B cell (primary cell): Measurements from ENCODE around the gene RILPL1. TPM values are rescaled to one million over a fixed set of nuclear protein-coding genes. Genes with fewer than 3 reads are reported as not detected.
"Not testable (repeated sequence)": the region's sequence is repeated elsewhere in the genome, so short reads cannot be mapped to it uniquely, and the experiment has no call there.

ENCODE experiments used
- ATAC-seq: fragments of 200-7000 bp; cut with Tn5 transposase; one replicate; pipeline ENCODE4 v1.10.0; 2021; ENCODE audit warnings: low read depth, mild to moderate bottlenecking, moderate number of reproducible peaks, moderate library complexity
- CTCF ChIA-PET: fragments of 350-600 bp; sonication (Branson Sonifier 250); formaldehyde crosslinking; loops from one replicate; lab custom pipeline; 2021; ENCODE audit warnings: antibody characterized with exemption, inconsistent platforms; lab: Charles Lee
- POLR2A ChIA-PET: fragments of 350-600 bp; sonication (Branson Sonifier 250); formaldehyde crosslinking; loops from one replicate; lab custom pipeline; 2021; ENCODE audit warnings: antibody characterized with exemption; lab: Charles Lee
- DNase-seq: peaks from one replicate; pipeline ENCODE4 v3.0.0; 2013
- H2AFZ ChIP-seq: 2 replicates; pipeline ENCODE4 v1.6.1; 2012; ENCODE audit warnings: mild to moderate bottlenecking, low read depth, low read length; ENCODE audit not compliant: insufficient read depth, poor library complexity, severe bottlenecking
- H3K27ac ChIP-seq, 2 donors: 1 replicate in 1 of 2; 2 replicates in 1 of 2; pipeline ENCODE4 v1.5.1; 2012 to 2013; ENCODE audit warnings: low read length in 2 of 2, mild to moderate bottlenecking in 2 of 2, moderate library complexity in 1 of 2
- H3K27me3 ChIP-seq, 4 experiments: fragments of 200-600 bp in 1 of 4; sonication (generic) in 1 of 4; replicated peaks in 1 of 4; 1 replicate in 2 of 4; 2 replicates in 2 of 4; pipeline versions ENCODE4 v1.6.1 to v1.7.0; 2013 to 2016; ENCODE audit warnings: low read length in 3 of 4, mild to moderate bottlenecking in 2 of 4, mixed read lengths in 1 of 4, moderate library complexity in 1 of 4; ENCODE audit not compliant: insufficient read depth in 4 of 4, control insufficient read depth in 3 of 4; ENCODE audit errors: control extremely low read depth in 1 of 4
- H3K36me3 ChIP-seq, 2 experiments: replicated peaks in 1 of 2; 1 replicate in 1 of 2; 2 replicates in 1 of 2; pipeline versions ENCODE4 v1.6.1 to v1.7.1; 2013; ENCODE audit warnings: low read length in 1 of 2; ENCODE audit not compliant: insufficient read depth in 2 of 2, control insufficient read depth in 1 of 2; ENCODE audit errors: control extremely low read depth in 1 of 2, extremely low read depth in 1 of 2
- H3K4me1 ChIP-seq, 2 donors: fragments of 200-600 bp in 1 of 2; sonication (generic) in 1 of 2; 1 replicate in 1 of 2; 2 replicates in 1 of 2; pipeline versions ENCODE4 v1.5.1 to v1.6.1; 2013 to 2017; ENCODE audit warnings: low read length in 2 of 2; ENCODE audit not compliant: control insufficient read depth in 2 of 2, insufficient read depth in 2 of 2
- H3K4me2 ChIP-seq: replicated peaks from 2 replicates; pipeline ENCODE3; 2012; ENCODE audit warnings: mild to moderate bottlenecking, low read depth, low read length; ENCODE audit not compliant: poor library complexity, severe bottlenecking
- H3K4me3 ChIP-seq, 5 experiments: fragments of 200-600 bp in 1 of 5; sonication (generic) in 1 of 5; 1 replicate in 3 of 5; 2 replicates in 2 of 5; pipeline versions ENCODE4 v1.5.1 to v1.7.0; 2011 to 2016; ENCODE audit warnings: low read length in 4 of 5, mild to moderate bottlenecking in 4 of 5, low read depth in 2 of 5, control low read depth in 1 of 5, moderate library complexity in 1 of 5; ENCODE audit not compliant: insufficient read depth in 1 of 5; ENCODE audit errors: control extremely low read depth in 1 of 5, extremely low read depth in 1 of 5
- H3K79me2 ChIP-seq: fragments of 200-600 bp; sonication (generic); one replicate; pipeline ENCODE4 v1.6.0; 2016; ENCODE audit warnings: low read length; ENCODE audit not compliant: control insufficient read depth, insufficient read depth
- H3K9ac ChIP-seq: fragments of 200-600 bp; sonication (generic); 2 replicates; pipeline ENCODE4 v1.6.1; 2017; ENCODE audit warnings: mild to moderate bottlenecking, low read length, moderate library complexity
- H3K9me3 ChIP-seq, 3 donors: one replicate each; pipeline versions ENCODE4 v1.6.1 to v1.7.1; 2013; ENCODE audit warnings: low read length in 2 of 3; ENCODE audit not compliant: control insufficient read depth in 2 of 3, insufficient read depth in 1 of 3; ENCODE audit errors: control extremely low read depth in 1 of 3
- H4K20me1 ChIP-seq: 2 replicates; pipeline ENCODE4 v1.6.0; 2012; ENCODE audit warnings: mild to moderate bottlenecking, low read length; ENCODE audit not compliant: insufficient read depth, control insufficient read depth, poor library complexity, severe bottlenecking
- H3K27ac Mint-ChIP-seq: one replicate; pipeline ENCODE4 v1.8.0; 2021; ENCODE audit warnings: mixed read lengths
- H3K27me3 Mint-ChIP-seq: one replicate; pipeline ENCODE4 v1.8.0; 2021; ENCODE audit warnings: mixed read lengths
- H3K4me1 Mint-ChIP-seq: one replicate; pipeline ENCODE4 v1.8.0; 2021; ENCODE audit warnings: mixed read lengths
- H3K4me3 Mint-ChIP-seq: one replicate; pipeline ENCODE4 v1.8.0; 2021; ENCODE audit warnings: mixed read lengths
- H3K9me3 Mint-ChIP-seq: one replicate; pipeline ENCODE4 v1.8.0; 2022; ENCODE audit warnings: mixed read lengths; ENCODE audit not compliant: insufficient read depth
- WGBS: methylation state at CpG from one replicate; pipeline ENCODE4 v1.1.5; 2013; ENCODE audit warnings: missing lambda C conversion rate; ENCODE audit not compliant: insufficient coverage; 5-methylcytosine and 5-hydroxymethylcytosine counted together
- intact Hi-C: fragments of 100-400 bp; cut with micrococcal nuclease; formaldehyde crosslinking; loops from one replicate; pipeline ENCODE4 v1.10.0; 2022
- polyA plus RNA-seq: library from polyadenylated mRNA; depleted of rRNA; stranded (reverse); fragments of >200 nt; gene quantifications from 2 replicates; pipeline ENCODE4 v1.2.3, GENCODE V29; 2012
- total RNA-seq, 2 donors: library from RNA; stranded (reverse); fragments of 120-200 nt in 1 of 2; gene quantifications; 1 replicate in 1 of 2; 2 replicates in 1 of 2; pipeline versions ENCODE4 v1.2.3 to v1.2.4, GENCODE V29; 2013 to 2022

RILPL1 gene
- total and polyA plus RNA-seq, 2 donors (not counting 1 experiment from before 2014, with no cell fraction given): 2.6 to 2.8 TPM

DNA sequence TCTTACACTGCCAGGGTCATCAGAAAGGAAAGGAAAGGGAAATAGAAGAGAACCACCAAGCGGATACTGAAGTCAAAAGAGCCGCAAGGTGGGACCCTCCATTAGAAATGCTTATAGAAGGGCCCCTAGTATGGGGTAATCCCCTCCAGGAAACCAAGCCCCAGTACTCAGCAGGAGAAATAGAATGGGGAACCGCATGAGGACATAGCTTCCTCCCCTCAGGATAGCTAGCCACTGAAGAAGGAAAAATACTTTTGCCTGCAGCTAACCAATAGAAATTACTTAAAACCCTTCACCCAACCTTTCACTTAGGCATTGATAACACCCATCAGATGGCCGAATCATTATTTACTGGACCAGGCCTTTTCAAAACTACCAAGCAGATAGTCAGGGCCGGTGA is 21.3 kb upstream of the RILPL1 start:
- H4K20me1 ChIP-seq, H3K27ac ChIP-seq, H3K4me1 Mint-ChIP-seq, POLR2A ChIA-PET, H3K4me1 ChIP-seq, H3K27me3 ChIP-seq, H3K9me3 ChIP-seq, H3K9ac ChIP-seq, intact Hi-C loops, H3K4me3 ChIP-seq, ATAC-seq, H3K27ac Mint-ChIP-seq, H3K4me3 Mint-ChIP-seq, H3K36me3 ChIP-seq, H3K79me2 ChIP-seq, H2AFZ ChIP-seq, H3K9me3 Mint-ChIP-seq, DNase-seq, H3K4me2 ChIP-seq: not testable (repeated sequence)
- CTCF ChIA-PET: interaction anchor here (0.7 kb wide), 1 partner anchor 131 kb away, joined by 3 read pairs; no protein-coding TSS in a partner anchor
- WGBS: 100% methylated on average over 2 of the region's 5 CpGs
- H3K27me3 Mint-ChIP-seq: peaks cover 12% of the 10 kb centered on the region

DNA sequence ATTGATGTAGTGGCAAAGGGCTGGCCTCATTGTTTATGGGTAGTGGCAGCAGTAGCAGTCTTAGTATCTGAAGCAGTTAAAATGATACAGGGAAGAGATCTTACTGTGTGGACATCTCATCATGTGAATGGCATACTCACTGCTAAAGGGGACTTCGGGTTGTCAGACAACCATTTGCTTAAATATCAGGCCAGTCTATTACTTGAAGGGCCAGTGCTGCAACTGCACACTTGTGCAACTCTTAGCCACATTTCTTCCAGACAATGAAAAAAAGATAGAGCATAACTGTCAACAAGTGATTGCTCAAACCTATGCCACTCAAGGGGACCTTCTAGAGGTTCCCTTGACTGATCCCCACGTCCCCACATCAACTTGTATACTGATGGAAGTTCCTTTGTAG is 20.6 kb upstream of the RILPL1 start:
- DNase-seq, H3K4me3 Mint-ChIP-seq, H3K27ac Mint-ChIP-seq, H3K4me1 Mint-ChIP-seq, H3K9ac ChIP-seq, H3K4me2 ChIP-seq, H3K9me3 Mint-ChIP-seq, H3K79me2 ChIP-seq, H2AFZ ChIP-seq, H4K20me1 ChIP-seq, H3K27me3 ChIP-seq, H3K27ac ChIP-seq, H3K36me3 ChIP-seq, ATAC-seq, POLR2A ChIA-PET, H3K4me1 ChIP-seq, H3K9me3 ChIP-seq, H3K4me3 ChIP-seq, intact Hi-C loops: not testable (repeated sequence)
- peaks cover 18% of the 10 kb centered on the region for H3K27me3 Mint-ChIP-seq
- 90% methylated on average over 1 of the region's 2 CpGs for WGBS
- CTCF ChIA-PET: interaction anchor here (0.7 kb wide), 1 partner anchor 130 kb away, joined by 3 read pairs; no protein-coding TSS in a partner anchor
